PC-9 (cell line): ENCODE data around the gene CRPPA.

ENCODE experiments used
- CTCF ChIP-seq: fragments of 200-600 bp; sonication (generic); conservative IDR thresholded peaks from 2 replicates; pipeline ENCODE4 v1.6.1; 2017; ENCODE audit warnings: mixed run types, antibody characterized with exemption, mild to moderate bottlenecking, moderate library complexity
- EZH2 ChIP-seq: fragments of 200-600 bp; sonication (generic); IDR thresholded peaks from 2 replicates; pipeline ENCODE4 v1.8.0; 2017; ENCODE audit warnings: antibody characterized with exemption, low read depth

GRCh38 chr7:16402091-16402490 lies 19.2 kb downstream of the CRPPA start:
- TF ChIP-seq CTCF (no peak), EZH2 (no peak)
